Activated naive CD8-positive, alpha-beta T cell treated with anti-CD3 and anti-CD28 coated beads, Interleukin-2, amount 50 U/mL, for 24 hours (primary cell): ENCODE data around the gene INSL3.
"Not testable (repeated sequence)": the region's sequence is repeated elsewhere in the genome, so short reads cannot be mapped to it uniquely, and the experiment has no call there.

Source experiments
- ATAC-seq: fragments of 150-1000 bp; cut with Tn5 transposase; one replicate; pipeline ENCODE4 v1.10.0; 2021
- DNase-seq: peaks from one replicate; pipeline ENCODE4 v3.0.0; 2021
- H3K27ac Mint-ChIP-seq: one replicate; pipeline ENCODE4 v1.8.0; 2021; ENCODE audit warnings: mild to moderate bottlenecking, mixed read lengths
- H3K27me3 Mint-ChIP-seq: one replicate; pipeline ENCODE4 v1.8.0; 2021; ENCODE audit warnings: mixed read lengths
- H3K36me3 Mint-ChIP-seq: one replicate; pipeline ENCODE4 v1.8.0; 2021; ENCODE audit warnings: low read depth, mixed read lengths
- H3K4me1 Mint-ChIP-seq: one replicate; pipeline ENCODE4 v1.8.0; 2021; ENCODE audit warnings: mixed read lengths
- H3K4me3 Mint-ChIP-seq: one replicate; pipeline ENCODE4 v1.8.0; 2021; ENCODE audit warnings: mild to moderate bottlenecking, moderate library complexity, mixed read lengths
- H3K9me3 Mint-ChIP-seq: one replicate; pipeline ENCODE4 v1.8.0; 2021; ENCODE audit warnings: mixed read lengths

INSL3 gene

GRCh38 chr19:17807731-17808316 lies 13.5 kb downstream of the INSL3 start:
- Mint-ChIP-seq H3K9me3 (no peaks in the 10 kb centered on the region), H3K4me1 (peaks cover 23% of the 10 kb centered on the region), H3K27me3 (peaks cover 1% of the 10 kb centered on the region), H3K4me3 (peak overlapping the region; percentile 34), H3K36me3 (no peaks in the 10 kb centered on the region), H3K27ac (no peak overlapping the region)
- no peak for DNase-seq
- ATAC-seq: no peak

- H3K27ac Mint-ChIP-seq: no peak overlapping the region
- H3K4me1 Mint-ChIP-seq: peaks cover 27% of the 10 kb centered on the region
- no peaks in the 10 kb centered on the region for H3K9me3 Mint-ChIP-seq
- ATAC-seq (no peak), DNase-seq (no peak)
- H3K4me3 Mint-ChIP-seq: no peak overlapping the region
- H3K27me3 Mint-ChIP-seq: peaks cover 1% of the 10 kb centered on the region
- H3K36me3 Mint-ChIP-seq: no peaks in the 10 kb centered on the region
Observed at GRCh38 chr19:17806945-17807344, 14.4 kb downstream of the INSL3 start.

- no peak overlapping the region for H3K4me3 Mint-ChIP-seq
- H3K27ac Mint-ChIP-seq: no peak overlapping the region
- ATAC-seq (no peak), DNase-seq (no peak)
- H3K27me3 Mint-ChIP-seq: peaks cover 1% of the 10 kb centered on the region
- H3K4me1 Mint-ChIP-seq: peaks cover 27% of the 10 kb centered on the region
- H3K36me3 Mint-ChIP-seq: no peaks in the 10 kb centered on the region
- H3K9me3 Mint-ChIP-seq: no peaks in the 10 kb centered on the region
Observed at GRCh38 chr19:17805427-17805826, 15.9 kb downstream of the INSL3 start.

- ATAC-seq (no peak), DNase-seq (no peak)
- Mint-ChIP-seq H3K27me3 (peaks cover 1% of the 10 kb centered on the region), H3K4me3 (no peak overlapping the region), H3K9me3 (no peaks in the 10 kb centered on the region), H3K36me3 (no peaks in the 10 kb centered on the region), H3K4me1 (peaks cover 27% of the 10 kb centered on the region), H3K27ac (no peak overlapping the region)
Observed at GRCh38 chr19:17803264-17803896, 17.9 kb downstream of the INSL3 start.

- Mint-ChIP-seq H3K4me1 (peaks cover 29% of the 10 kb centered on the region), H3K36me3 (no peaks in the 10 kb centered on the region), H3K9me3 (no peaks in the 10 kb centered on the region), H3K27ac (no peak overlapping the region), H3K4me3 (no peak overlapping the region), H3K27me3 (no peaks in the 10 kb centered on the region)
- DNase-seq (no peak), ATAC-seq (no peak)
Observed at GRCh38 chr19:17802137-17802858, 19.0 kb downstream of the INSL3 start.

- H3K4me1 Mint-ChIP-seq: peaks cover 47% of the 10 kb centered on the region
- H3K27ac Mint-ChIP-seq, H3K9me3 Mint-ChIP-seq, ATAC-seq, H3K4me3 Mint-ChIP-seq, DNase-seq, H3K36me3 Mint-ChIP-seq: not testable (repeated sequence)
- H3K27me3 Mint-ChIP-seq: peaks cover 14% of the 10 kb centered on the region
Observed at GRCh38 chr19:17798599-17798998, 22.7 kb downstream of the INSL3 start.

GRCh38 chr19:17797424-17798201 lies 23.7 kb downstream of the INSL3 start:
- Mint-ChIP-seq H3K36me3 (no peaks in the 10 kb centered on the region), H3K27ac (peak overlapping the region; percentile 69), H3K4me3 (no peak overlapping the region), H3K9me3 (no peaks in the 10 kb centered on the region), H3K27me3 (peaks cover 15% of the 10 kb centered on the region), H3K4me1 (peaks cover 41% of the 10 kb centered on the region)
- DNase-seq (peak; percentile 71), ATAC-seq (peak; percentile 99)

- Mint-ChIP-seq H3K4me1 (peaks cover 40% of the 10 kb centered on the region), H3K4me3 (no peak overlapping the region), H3K27me3 (peaks cover 15% of the 10 kb centered on the region), H3K27ac (peak overlapping the region; percentile 69), H3K9me3 (no peaks in the 10 kb centered on the region), H3K36me3 (no peaks in the 10 kb centered on the region)
- DNase-seq (no peak), ATAC-seq (no peak)
Observed at GRCh38 chr19:17796838-17797423, 24.4 kb downstream of the INSL3 start.

- Mint-ChIP-seq H3K27me3 (peaks cover 15% of the 10 kb centered on the region), H3K27ac (no peak overlapping the region), H3K4me1 (peaks cover 47% of the 10 kb centered on the region), H3K4me3 (no peak overlapping the region), H3K9me3 (no peaks in the 10 kb centered on the region), H3K36me3 (no peaks in the 10 kb centered on the region)
- DNase-seq: no peak
- ATAC-seq: no peak
Observed at GRCh38 chr19:17796013-17796837, 25.1 kb downstream of the INSL3 start.

- Mint-ChIP-seq H3K27ac (no peak overlapping the region), H3K27me3 (peaks cover 15% of the 10 kb centered on the region), H3K9me3 (no peaks in the 10 kb centered on the region), H3K4me3 (peak overlapping the region; percentile 32), H3K36me3 (no peaks in the 10 kb centered on the region), H3K4me1 (peaks cover 50% of the 10 kb centered on the region)
- DNase-seq: no peak
- ATAC-seq: no peak
Observed at GRCh38 chr19:17795495-17795856, 25.8 kb downstream of the INSL3 start.

- DNase-seq: peak; percentile 31
- H3K9me3 Mint-ChIP-seq: no peaks in the 10 kb centered on the region
- no peak for ATAC-seq
- H3K36me3 Mint-ChIP-seq: no peaks in the 10 kb centered on the region
- peaks cover 15% of the 10 kb centered on the region for H3K27me3 Mint-ChIP-seq
- H3K4me1 Mint-ChIP-seq: peaks cover 54% of the 10 kb centered on the region
- no peak within 1 kb of the TSS for H3K27ac Mint-ChIP-seq
- H3K4me3 Mint-ChIP-seq: peak within 1 kb of the TSS; percentile 32
Observed at GRCh38 chr19:17794731-17795494, 26.4 kb downstream of the INSL3 start, which contains the start of gene B3GNT3. TSS of gene B3GNT3 (plus strand) at chr19:17795138. CDS start at chr19:17807808, 12,670 bp downstream.

- H3K4me1 Mint-ChIP-seq: peaks cover 54% of the 10 kb centered on the region
- no peaks in the 10 kb centered on the region for H3K9me3 Mint-ChIP-seq
- H3K36me3 Mint-ChIP-seq: no peaks in the 10 kb centered on the region
Observed at GRCh38 chr19:17794412-17794730, 26.9 kb downstream of the INSL3 start.

GRCh38 chr19:17790059-17790780 lies 31.1 kb downstream of the INSL3 start:
- Mint-ChIP-seq H3K27ac (no peak overlapping the region), H3K4me1 (peaks cover 30% of the 10 kb centered on the region), H3K9me3 (no peaks in the 10 kb centered on the region), H3K27me3 (peaks cover 11% of the 10 kb centered on the region), H3K4me3 (no peak overlapping the region), H3K36me3 (peaks cover 10% of the 10 kb centered on the region)
- DNase-seq (no peak), ATAC-seq (no peak)

More at GRCh38 chr19:17794412-17794730, 26.9 kb downstream of the INSL3 start:
- Mint-ChIP-seq H3K4me3 (peak overlapping the region; percentile 14), H3K27me3 (peaks cover 15% of the 10 kb centered on the region), H3K27ac (no peak overlapping the region)
- ATAC-seq: no peak
- DNase-seq: no peak
